Measurements from ENCODE around the gene SPEM1.

The SPEM1 gene

DNA sequence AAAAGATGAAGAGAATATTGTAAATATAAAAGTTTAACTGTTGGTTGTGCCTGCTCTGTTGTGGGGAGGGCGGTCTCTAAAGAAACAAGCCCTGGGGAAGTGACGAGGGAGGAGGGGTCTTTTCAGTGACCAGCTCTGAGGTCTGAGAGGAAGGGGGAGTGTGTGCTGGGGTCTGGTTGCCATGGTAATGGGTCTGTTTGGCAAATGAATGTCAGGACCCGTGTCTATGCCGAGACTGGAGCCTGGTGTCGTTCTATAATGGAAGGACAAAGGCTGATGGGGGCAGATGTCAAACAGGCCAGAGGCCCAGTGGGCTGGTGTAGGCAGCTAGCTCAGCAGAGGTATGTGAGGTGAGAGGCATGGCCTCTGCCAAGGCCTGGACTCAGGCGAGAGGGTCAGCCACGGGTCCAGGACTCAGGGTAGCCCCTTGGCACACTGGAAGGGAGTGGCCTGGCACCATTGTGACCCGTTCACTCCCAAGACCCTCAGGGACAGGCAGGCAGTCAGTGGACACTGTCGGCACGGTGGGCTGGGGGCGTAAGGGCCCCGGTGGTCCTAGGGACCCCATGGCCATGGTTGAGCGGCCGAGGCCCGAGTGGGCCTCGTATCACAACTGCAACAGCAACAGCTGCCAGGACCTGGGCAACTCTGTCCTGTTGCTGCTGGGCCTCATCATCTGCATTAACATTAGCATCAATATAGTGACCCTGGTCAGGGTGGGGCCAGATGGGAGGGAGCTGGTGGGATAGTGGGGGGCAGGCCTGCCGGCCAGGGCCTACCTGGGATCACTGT, at the start of gene SPEM1:
SPEM1 (plus strand) TSS at position 506 of the 792 bp plus-strand sequence; CDS start at position 567, 61 bp downstream.
- no peak for TF ChIP-seq FOXM1 (IDR thresholded peaks at IDR 0.05; ENCODE audit: borderline replicate concordance)
- no peak for TF ChIP-seq L3MBTL2 (conservative IDR thresholded peaks at IDR 0.05)
- no peak for TF ChIP-seq SP1 (IDR thresholded peaks at IDR 0.05)
- TF ChIP-seq LEF1 (IDR thresholded peaks at IDR 0.05; ENCODE audit: borderline replicate concordance), result no peak
- TF ChIP-seq HDGF (IDR thresholded peaks at IDR 0.05; ENCODE audit: borderline replicate concordance), result no peak
- no peak for TF ChIP-seq ZNF384 (IDR thresholded peaks at IDR 0.05)
- CTCF ChIA-PET, result interaction anchor here (0.9 kb wide), 1 partner anchor 16 kb away, joined by 3 read pairs; no protein-coding TSS in a partner anchor
- POLR2A ChIA-PET, result interaction anchor here (1.2 kb wide), 1 partner anchor 16 kb away, joined by 4 read pairs; the partner anchor contains the start of gene TMEM256
- no peak for DNase-seq (ENCODE audit: extremely low spot score)

DNA sequence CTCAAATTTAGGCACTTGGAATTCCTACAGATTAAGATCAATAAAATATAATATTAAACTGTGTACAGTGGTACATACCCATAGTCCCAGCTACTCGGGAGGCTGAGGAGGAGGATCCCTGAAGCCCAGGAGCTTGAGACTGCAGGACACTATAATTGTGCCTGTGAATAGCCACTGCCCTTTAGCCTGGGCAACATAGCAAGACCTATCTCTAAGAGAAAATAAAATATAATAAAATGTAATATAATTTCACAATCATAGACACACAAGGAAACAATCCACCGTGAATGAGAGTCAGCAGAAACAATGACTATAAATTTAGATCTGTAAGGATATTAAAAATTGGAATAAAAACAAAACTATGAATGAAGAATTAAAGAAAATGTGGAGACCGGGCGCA, 49.3 kb upstream of the SPEM1 start:
- TF ChIP-seq ZNF384 (IDR thresholded peaks at IDR 0.05) (no peak), NFRKB (IDR thresholded peaks at IDR 0.05) (no peak), L3MBTL2 (conservative IDR thresholded peaks at IDR 0.05) (no peak), SP1 (IDR thresholded peaks at IDR 0.05) (no peak), TARDBP (IDR thresholded peaks at IDR 0.05) (no peak), BHLHE40 (IDR thresholded peaks at IDR 0.05; ENCODE audit: borderline replicate concordance) (no peak), FOXM1 (IDR thresholded peaks at IDR 0.05; ENCODE audit: borderline replicate concordance) (no peak), HDGF (IDR thresholded peaks at IDR 0.05; ENCODE audit: borderline replicate concordance) (no peak), FOXK2 (IDR thresholded peaks at IDR 0.05) (no peak), LEF1 (IDR thresholded peaks at IDR 0.05; ENCODE audit: borderline replicate concordance) (no peak), SUZ12 (IDR thresholded peaks at IDR 0.05) (no peak), FOXA1 (IDR thresholded peaks at IDR 0.05) (no peak), ELF4 (IDR thresholded peaks at IDR 0.05) (no peak), ARNT (IDR thresholded peaks at IDR 0.05) (no peak)
- TF ChIP-seq, protein P1, sequence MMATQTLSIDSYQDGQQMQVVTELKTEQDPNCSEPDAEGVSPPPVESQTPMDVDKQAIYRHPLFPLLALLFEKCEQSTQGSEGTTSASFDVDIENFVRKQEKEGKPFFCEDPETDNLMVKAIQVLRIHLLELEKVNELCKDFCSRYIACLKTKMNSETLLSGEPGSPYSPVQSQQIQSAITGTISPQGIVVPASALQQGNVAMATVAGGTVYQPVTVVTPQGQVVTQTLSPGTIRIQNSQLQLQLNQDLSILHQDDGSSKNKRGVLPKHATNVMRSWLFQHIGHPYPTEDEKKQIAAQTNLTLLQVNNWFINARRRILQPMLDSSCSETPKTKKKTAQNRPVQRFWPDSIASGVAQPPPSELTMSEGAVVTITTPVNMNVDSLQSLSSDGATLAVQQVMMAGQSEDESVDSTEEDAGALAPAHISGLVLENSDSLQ (IDR thresholded peaks at IDR 0.05), result no peak
- CTCF ChIA-PET, result no interaction called here
- POLR2A ChIA-PET, result interaction anchor here (0.7 to 1.0 kb wide), 2 partner anchors 11 to 33 kb away, joined by 3 read pairs; partner anchors contain the start of gene TMEM256
- no peak for DNase-seq (ENCODE audit: extremely low spot score)

GRCh38 chr17:7374353-7374752, 45.8 kb upstream of the SPEM1 start:
- DNase-seq (ENCODE audit: extremely low spot score), result no peak
- TF ChIP-seq HDGF (IDR thresholded peaks at IDR 0.05; ENCODE audit: borderline replicate concordance) (no peak), SP1 (IDR thresholded peaks at IDR 0.05) (no peak)
- TF ChIP-seq, protein P1 (IDR thresholded peaks at IDR 0.05), result no peak
- ChIA-PET CTCF (interaction anchor here (1.1 kb wide), 1 partner anchor 12 kb away, joined by 3 read pairs; no protein-coding TSS in a partner anchor), POLR2A (interaction anchor here (1.0 to 1.7 kb wide), 2 partner anchors 20 to 30 kb away, joined by 3 to 7 read pairs; partner anchors contain the start of genes PLSCR3 and TMEM256)

DNA sequence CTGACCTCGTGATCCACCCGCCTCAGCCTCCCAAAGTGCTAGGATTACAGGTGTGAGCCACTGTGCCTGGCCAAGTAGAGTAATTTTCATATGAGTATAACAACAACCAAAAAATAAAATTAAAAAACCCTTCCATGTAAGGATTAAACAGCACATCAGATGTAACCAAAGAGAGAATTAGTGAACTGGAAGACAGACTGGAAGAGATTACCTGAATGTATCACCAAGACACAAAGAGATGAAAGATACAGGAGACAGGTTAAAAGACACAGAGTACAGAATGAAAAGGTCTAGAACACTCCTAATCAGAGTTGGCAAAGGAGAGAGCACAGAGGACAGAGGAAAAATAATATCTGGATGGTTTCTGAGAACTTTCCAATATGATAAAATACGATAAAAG, 41.0 kb upstream of the SPEM1 start:
- POLR2A ChIA-PET, result no interaction called here

DNA sequence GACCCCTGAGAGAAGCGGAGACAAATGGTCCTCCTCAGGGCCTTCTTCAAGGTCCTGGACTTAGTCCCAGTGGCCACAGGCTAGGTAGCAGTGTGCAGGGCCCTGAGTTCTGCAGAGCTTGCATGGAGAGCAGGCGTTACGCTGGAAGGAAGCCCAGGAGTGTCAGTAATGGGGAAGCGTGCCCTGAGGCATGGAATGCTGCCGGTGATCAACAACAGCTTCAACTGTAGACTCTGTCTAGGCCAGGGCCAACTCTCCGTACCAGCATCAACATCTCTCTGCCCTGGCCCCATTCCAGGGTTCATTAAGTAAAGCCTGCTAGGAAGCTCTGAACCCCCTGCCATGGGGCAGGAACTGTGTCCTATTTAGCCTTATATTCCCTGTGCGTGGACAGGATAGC, 39.8 kb upstream of the SPEM1 start:
- POLR2A ChIA-PET, result no interaction called here
- CTCF ChIA-PET, result no interaction called here
- TF ChIP-seq FOXK2 (IDR thresholded peaks at IDR 0.05), result no peak
- no peak for TF ChIP-seq NFRKB (IDR thresholded peaks at IDR 0.05)
- no peak for TF ChIP-seq BHLHE40 (IDR thresholded peaks at IDR 0.05; ENCODE audit: borderline replicate concordance)
- TF ChIP-seq, protein P1 (IDR thresholded peaks at IDR 0.05), result no peak
- no peak for TF ChIP-seq FOXA1 (IDR thresholded peaks at IDR 0.05)
- DNase-seq (ENCODE audit: extremely low spot score), result no peak

More for the DNA sequence above, 41.0 kb upstream of the SPEM1 start:
- TF ChIP-seq, protein P1 (IDR thresholded peaks at IDR 0.05), result no peak
- no peak for TF ChIP-seq FOXM1 (IDR thresholded peaks at IDR 0.05; ENCODE audit: borderline replicate concordance)
- no peak for TF ChIP-seq ZNF384 (IDR thresholded peaks at IDR 0.05)
- TF ChIP-seq SUZ12 (IDR thresholded peaks at IDR 0.05), result no peak
- TF ChIP-seq ELF4 (IDR thresholded peaks at IDR 0.05), result no peak
- no peak for TF ChIP-seq TARDBP (IDR thresholded peaks at IDR 0.05)
- TF ChIP-seq FOXK2 (IDR thresholded peaks at IDR 0.05), result no peak
- TF ChIP-seq CTBP1 (IDR thresholded peaks at IDR 0.05; ENCODE audit: borderline replicate concordance), result no peak
- no peak for TF ChIP-seq HDGF (IDR thresholded peaks at IDR 0.05; ENCODE audit: borderline replicate concordance)
- TF ChIP-seq LEF1 (IDR thresholded peaks at IDR 0.05; ENCODE audit: borderline replicate concordance), result no peak
- no peak for TF ChIP-seq NFRKB (IDR thresholded peaks at IDR 0.05)
- TF ChIP-seq L3MBTL2 (conservative IDR thresholded peaks at IDR 0.05), result no peak
- no peak for DNase-seq (ENCODE audit: extremely low spot score)
- CTCF ChIA-PET, result no interaction called here

Measured in HEK293T (cell line).